Endothelial cell of umbilical vein (primary cell): Measurements from ENCODE around the gene CRKL. TPM values are rescaled to one million over a fixed set of nuclear protein-coding genes. Genes with fewer than 3 reads are reported as not detected.
"Not testable (repeated sequence)": the region's sequence is repeated elsewhere in the genome, so short reads cannot be mapped to it uniquely, and the experiment has no call there.

Source experiments
- BruUV-seq: library from RNA; stranded (reverse); fragments of 400-500 nt; replicated peaks from 2 replicates; lab custom pipeline; 2021; lab: Mats Ljungman, UMichigan
- CTCF ChIA-PET: fragments of 300-600, 350-600 bp; sonication (Branson Sonifier 250); formaldehyde crosslinking; loops from one replicate; lab custom pipeline; 2021; ENCODE audit warnings: antibody characterized with exemption, inconsistent platforms; lab: Charles Lee
- POLR2A ChIA-PET: fragments of 300-600, 350-600 bp; sonication (Branson Sonifier 250); formaldehyde crosslinking; loops from one replicate; lab custom pipeline; 2021; ENCODE audit warnings: antibody characterized with exemption, inconsistent platforms; lab: Charles Lee
- DNase-seq: peaks from one replicate; pipeline ENCODE4 v3.0.0-alpha.2; 2011; ENCODE audit warnings: low read depth, low spot score
- FAIRE-seq: peaks from 2 replicates; lab custom pipeline; 2011; peaks lifted over from hg19 to GRCh38; lab: Jason Lieb, UNC
- H2AFZ ChIP-seq: 2 replicates; pipeline ENCODE4 v1.6.0; 2012; ENCODE audit warnings: low read depth, low read length, control low read depth, inconsistent platforms
- H3K27ac ChIP-seq: 2 replicates; pipeline ENCODE4 v1.5.1; 2011; ENCODE audit warnings: low read depth, mild to moderate bottlenecking, control low read depth, low read length, moderate library complexity; ENCODE audit not compliant: insufficient read depth
- H3K27me3 ChIP-seq, 2 experiments: 2 replicates each; pipeline versions ENCODE4 v1.6.0 to v1.6.1; 2011; ENCODE audit warnings: low read length in 2 of 2, mixed read lengths in 1 of 2; ENCODE audit not compliant: control insufficient read depth in 2 of 2, insufficient read depth in 2 of 2
- H3K36me3 ChIP-seq, 2 experiments: 2 replicates in 1 of 2; 3 replicates in 1 of 2; pipeline ENCODE4 v1.5.1; 2011; ENCODE audit warnings: low read length in 2 of 2, mild to moderate bottlenecking in 1 of 2, moderate library complexity in 1 of 2; ENCODE audit not compliant: control insufficient read depth in 2 of 2, insufficient read depth in 2 of 2; ENCODE audit errors: extremely low read depth in 1 of 2
- H3K4me1 ChIP-seq: 3 replicates; pipeline ENCODE4 v1.5.1; 2011; ENCODE audit warnings: mild to moderate bottlenecking, low read length; ENCODE audit not compliant: control insufficient read depth, insufficient read depth; ENCODE audit errors: extremely low read depth
- H3K4me2 ChIP-seq: 2 replicates; pipeline ENCODE4 v1.6.1; 2011; ENCODE audit warnings: low read length, control low read depth, mixed read lengths; ENCODE audit not compliant: insufficient read depth
- H3K4me3 ChIP-seq, 3 experiments: fragments of 200-600 bp in 1 of 3; sonication (generic), shearing (Covaris generic) in 1 of 3; replicated peaks in 1 of 3; 2 replicates each; pipeline ENCODE4 v1.5.1; 2011 to 2016; ENCODE audit warnings: control low read depth in 3 of 3, low read length in 3 of 3, mild to moderate bottlenecking in 2 of 3, inconsistent platforms in 1 of 3, low read depth in 1 of 3, moderate library complexity in 1 of 3; ENCODE audit not compliant: insufficient read depth in 1 of 3
- H3K79me2 ChIP-seq: 2 replicates; pipeline ENCODE4 v1.6.0; 2012; ENCODE audit warnings: low read length, inconsistent platforms; ENCODE audit not compliant: control insufficient read depth, insufficient read depth
- H3K9ac ChIP-seq: replicated peaks from 2 replicates; pipeline ENCODE3; 2011; ENCODE audit warnings: low read length, control low read depth; ENCODE audit not compliant: insufficient read depth; ENCODE audit errors: extremely low read depth
- H3K9me1 ChIP-seq: replicated peaks from 3 replicates; pipeline ENCODE4 v1.6.0; 2011; ENCODE audit warnings: mild to moderate bottlenecking, low read length; ENCODE audit not compliant: control insufficient read depth, insufficient read depth; ENCODE audit errors: extremely low read depth
- H3K9me3 ChIP-seq: replicated peaks from 2 replicates; pipeline ENCODE4 v1.5.1; 2012; ENCODE audit warnings: low read length, inconsistent platforms; ENCODE audit not compliant: control insufficient read depth, insufficient read depth
- H4K20me1 ChIP-seq: replicated peaks from 2 replicates; pipeline ENCODE3; 2011; ENCODE audit warnings: mild to moderate bottlenecking, low read length; ENCODE audit not compliant: control insufficient read depth, insufficient read depth; ENCODE audit errors: extremely low read depth
- EZH2 ChIP-seq: IDR thresholded peaks from 2 replicates; pipeline ENCODE4 v1.6.1; 2012; ENCODE audit warnings: borderline replicate concordance, low read depth, mild to moderate bottlenecking, moderate library complexity, low read length, inconsistent platforms; ENCODE audit not compliant: severe bottlenecking
- FOS ChIP-seq: IDR thresholded peaks from 2 replicates; pipeline ENCODE4 v1.6.1; 2011; ENCODE audit warnings: mild to moderate bottlenecking, low read length, moderate library complexity, borderline replicate concordance; ENCODE audit not compliant: insufficient read depth
- GATA2 ChIP-seq: IDR thresholded peaks from 2 replicates; pipeline ENCODE4 v1.7.0; 2011; ENCODE audit warnings: low read depth, mild to moderate bottlenecking, moderate library complexity, mixed read lengths, low read length; ENCODE audit not compliant: insufficient read length, insufficient read depth
- JUN ChIP-seq: IDR thresholded peaks from 2 replicates; pipeline ENCODE4 v1.6.1; 2011; ENCODE audit warnings: borderline replicate concordance, low read depth; ENCODE audit not compliant: insufficient read length, insufficient read depth
- MAX ChIP-seq: IDR thresholded peaks from 2 replicates; pipeline ENCODE4 v1.6.1; 2011; ENCODE audit not compliant: insufficient read depth, insufficient read length
- MYC ChIP-seq: IDR thresholded peaks from one replicate; pipeline ENCODE4 v1.6.1; 2011; ENCODE audit warnings: mild to moderate bottlenecking, low read depth, low read length
- POLR2A ChIP-seq: IDR thresholded peaks from 2 replicates; pipeline ENCODE4 v1.6.1; 2012; ENCODE audit warnings: low read depth, mild to moderate bottlenecking, control low read depth, low read length
- POLR2AphosphoS5 ChIP-seq: IDR thresholded peaks from 2 replicates; pipeline ENCODE4 v1.6.1; 2012; ENCODE audit warnings: low read depth, mild to moderate bottlenecking, control low read depth, low read length, moderate library complexity; ENCODE audit not compliant: insufficient read depth
- dilution Hi-C: fragments of 300-500 bp; cut with MboI; formaldehyde crosslinking; loops from one replicate; pipeline ENCODE4 v1.15.0; 2019; ENCODE audit warnings: low sequenced_read_pairs; ENCODE audit not compliant: extremely low pct_ligation_motif_present
- intact Hi-C: fragments of 100-400 bp; cut with micrococcal nuclease; formaldehyde crosslinking; loops from one replicate; pipeline ENCODE4 v1.10.0; 2022
- polyA plus RNA-seq, 4 experiments: library from polyadenylated mRNA; depleted of rRNA in 3 of 4; stranded (reverse) in 3 of 4; unstranded in 1 of 4; fragments of >200 nt; gene quantifications; 2 replicates each; pipeline versions ENCODE4 v1.2.1 to v1.2.3, GENCODE V29; 2011 to 2012; ENCODE audit warnings: missing spikeins in 1 of 4
- total RNA-seq: library from RNA; stranded (reverse); gene quantifications from 2 replicates; pipeline ENCODE4 v1.2.3, GENCODE V29; 2021
- TF ChIP-seq, protein P1 (sequence below), 2 donors: IDR thresholded peaks; 1 replicate in 1 of 2; 2 replicates in 1 of 2; pipeline ENCODE4 v1.5.1; 2011; ENCODE audit warnings: low read length in 2 of 2, mild to moderate bottlenecking in 2 of 2, moderate library complexity in 2 of 2, control low read depth in 1 of 2, inconsistent platforms in 1 of 2, low read depth in 1 of 2; ENCODE audit not compliant: insufficient read depth in 1 of 2; ENCODE audit errors: extremely low read depth in 1 of 2

Gene CRKL
- total and polyA plus RNA-seq, 2 donors (not counting 3 experiments of a cell fraction or from before 2014, with no cell fraction given): 18.0 to 50.6 TPM

GRCh38 chr22:20906387-20906767, 10.8 kb upstream of the CRKL start:
- H3K9ac ChIP-seq: no peak overlapping the region

GRCh38 chr22:20908717-20909116, 8.5 kb upstream of the CRKL start:
- DNase-seq, H3K4me3 ChIP-seq, H3K27me3 ChIP-seq, FAIRE-seq, POLR2A ChIA-PET, H4K20me1 ChIP-seq, H3K79me2 ChIP-seq, H3K27ac ChIP-seq, CTCF ChIA-PET, H3K9me1 ChIP-seq, H3K36me3 ChIP-seq, intact Hi-C loops, H2AFZ ChIP-seq, dilution Hi-C loops, H3K9ac ChIP-seq, BruUV-seq, H3K4me2 ChIP-seq, H3K4me1 ChIP-seq, H3K9me3 ChIP-seq: not testable (repeated sequence)

More at GRCh38 chr22:20906387-20906767, 10.8 kb upstream of the CRKL start:
- Histone ChIP-seq H3K4me2 (no peak overlapping the region), H2AFZ (no peak overlapping the region), H3K4me3 (no peak overlapping the region), H4K20me1 (no peaks in the 10 kb centered on the region), H3K27me3 (peaks cover 2 to 3% of the 10 kb centered on the region in 2 experiments), H3K4me1 (no peaks in the 10 kb centered on the region), H3K9me1 (no peaks in the 10 kb centered on the region), H3K79me2 (no peaks in the 10 kb centered on the region), H3K9me3 (no peaks in the 10 kb centered on the region), H3K27ac (no peak overlapping the region), H3K36me3 (no peaks in the 10 kb centered on the region)
- BruUV-seq: no TSS peak
- dilution Hi-C loops: no loop called here
- ChIA-PET CTCF (interaction anchor here (0.7 to 1.0 kb wide), 3 partner anchors 17 to 90 kb away, joined by 3 read pairs; no protein-coding TSS in a partner anchor), POLR2A (no interaction called here)
- TF ChIP-seq, protein P1, sequence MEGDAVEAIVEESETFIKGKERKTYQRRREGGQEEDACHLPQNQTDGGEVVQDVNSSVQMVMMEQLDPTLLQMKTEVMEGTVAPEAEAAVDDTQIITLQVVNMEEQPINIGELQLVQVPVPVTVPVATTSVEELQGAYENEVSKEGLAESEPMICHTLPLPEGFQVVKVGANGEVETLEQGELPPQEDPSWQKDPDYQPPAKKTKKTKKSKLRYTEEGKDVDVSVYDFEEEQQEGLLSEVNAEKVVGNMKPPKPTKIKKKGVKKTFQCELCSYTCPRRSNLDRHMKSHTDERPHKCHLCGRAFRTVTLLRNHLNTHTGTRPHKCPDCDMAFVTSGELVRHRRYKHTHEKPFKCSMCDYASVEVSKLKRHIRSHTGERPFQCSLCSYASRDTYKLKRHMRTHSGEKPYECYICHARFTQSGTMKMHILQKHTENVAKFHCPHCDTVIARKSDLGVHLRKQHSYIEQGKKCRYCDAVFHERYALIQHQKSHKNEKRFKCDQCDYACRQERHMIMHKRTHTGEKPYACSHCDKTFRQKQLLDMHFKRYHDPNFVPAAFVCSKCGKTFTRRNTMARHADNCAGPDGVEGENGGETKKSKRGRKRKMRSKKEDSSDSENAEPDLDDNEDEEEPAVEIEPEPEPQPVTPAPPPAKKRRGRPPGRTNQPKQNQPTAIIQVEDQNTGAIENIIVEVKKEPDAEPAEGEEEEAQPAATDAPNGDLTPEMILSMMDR (IDR thresholded peaks at IDR 0.05; ENCODE audit: extremely low read depth in 1 of 2, insufficient read depth in 1 of 2, low read depth in 1 of 2, low read length in 2 of 2): no peak
- TF ChIP-seq GATA2 (no peak), FOS (no peak), EZH2 (no peak), POLR2A (no peak), MYC (no peak), JUN (no peak), MAX (no peak), POLR2AphosphoS5 (no peak)
- DNase-seq: no peak
- FAIRE-seq: no peak
- intact Hi-C loops: no loop called here
